ENCODE measurements around the gene STUB1. TPM values are rescaled to one million over a fixed set of nuclear protein-coding genes. Genes with fewer than 3 reads are reported as not detected.
A peak's percentile ranks its signal among the peaks of the same experiment; 100 is the strongest.

The STUB1 gene
- 85.5 and 111 TPM in 2 replicates for total RNA-seq (2014; rRNA removed; shearing (Covaris generic))
- total RNA-seq (2022): 72.4 and 78.6 TPM in 2 replicates
- Bru-seq, nascent RNA: percentile 72 among the genes with signal in this experiment
- percentile 88 among the genes with signal in this experiment for BruChase-seq, experiment 1, labeled RNA remaining after a 6-hour chase
- BruChase-seq, experiment 2, labeled RNA remaining after a 2-hour chase: percentile 82 among the genes with signal in this experiment
- long read RNA-seq, transcript STUB1-201 (7 exons, 1,472 nt): major isoform, 96 of 145 reads
- long read RNA-seq, partial matches to known transcripts: 18 of 145 reads
- long read RNA-seq, other reads (novel, unspliced or antisense): 22 of 145 reads

GRCh38 chr16:679814-680624, at the start of gene STUB1:
TSS of gene STUB1 (plus strand) at chr16:680410. CDS start at chr16:680526, 116 bp downstream.
- Histone ChIP-seq H3K9me2 (ENCODE audit: insufficient read depth, low read length) (no peaks in the 10 kb centered on the region), H3K4me1 (ENCODE audit: insufficient read depth, low read length, poor library complexity, severe bottlenecking) (peaks cover 40% of the 10 kb centered on the region)

GRCh38 chr16:630815-631405, 49.3 kb upstream of the STUB1 start, which contains the start of gene WFIKKN1:
TSS of gene WFIKKN1 (plus strand) at chr16:630985. CDS start at chr16:631254, 269 bp downstream.
- intact Hi-C loops (cut with micrococcal nuclease; ENCODE audit: unreplicated experiment): no loop called here
- Histone ChIP-seq H3K4me1 (ENCODE audit: insufficient read depth, low read length, poor library complexity, severe bottlenecking) (peaks cover 7% of the 10 kb centered on the region), H3K36me3 (ENCODE audit: insufficient read depth, low read length) (peaks cover 8% of the 10 kb centered on the region; the same call in 1 of the 2 replicates), H2AFZ (ENCODE audit: low read length) (no peak within 1 kb of the TSS), H3K9me2 (ENCODE audit: insufficient read depth, low read length) (no peaks in the 10 kb centered on the region), H4K20me1 (ENCODE audit: insufficient read depth, low read length) (no peaks in the 10 kb centered on the region), H3K79me2 (ENCODE audit: insufficient read depth, low read depth, low read length) (peaks cover 8% of the 10 kb centered on the region; the same call in 1 of the 2 replicates), H3K4me3 (ENCODE audit: low read depth, low read length, poor library complexity, severe bottlenecking) (no peak within 1 kb of the TSS), H3K27ac (ENCODE audit: low read depth, low read length, poor library complexity, severe bottlenecking) (no peak within 1 kb of the TSS), H3K9me3 (ENCODE audit: low read length) (no peaks in the 10 kb centered on the region), H3K4me2 (ENCODE audit: low read length) (no peak within 1 kb of the TSS)
- no TSS peak for BruUV-seq (replicated peaks)
- no peak for DNase-seq (ENCODE audit: low spot score)
- ChIA-PET CTCF (ENCODE audit: unreplicated experiment) (no interaction called here), POLR2A (no interaction called here)
- TF ChIP-seq CTCF (conservative IDR thresholded peaks at IDR 0.05; ENCODE audit: low read length) (no peak), EZH2phosphoT487 (IDR thresholded peaks at IDR 0.05; ENCODE audit: borderline replicate concordance, low read depth, low read length) (no peak)

More at GRCh38 chr16:679814-680624, at the start of gene STUB1:
- TF ChIP-seq EZH2phosphoT487 (IDR thresholded peaks at IDR 0.05; ENCODE audit: borderline replicate concordance, low read depth, low read length): no peak
- TF ChIP-seq CTCF (conservative IDR thresholded peaks at IDR 0.05; ENCODE audit: low read length): no peak
- DNase-seq (ENCODE audit: low spot score): peak; percentile 91
- no peak within 1 kb of the TSS for H2AFZ ChIP-seq (ENCODE audit: low read length)
- ChIA-PET POLR2A (interaction anchor here (0.6 to 1.2 kb wide), 2 partner anchors 10 to 264 kb away, joined by 3 to 4 read pairs; no protein-coding TSS in a partner anchor), CTCF (ENCODE audit: unreplicated experiment) (interaction anchor here (1.0 kb wide), 1 partner anchor 10 kb away, joined by 4 read pairs; the partner anchor contains the start of gene WDR24)
- no peaks in the 10 kb centered on the region for H3K9me3 ChIP-seq (ENCODE audit: low read length)
- peak within 1 kb of the TSS; percentile 88 for H3K4me2 ChIP-seq (ENCODE audit: low read length)
- peaks cover 5% of the 10 kb centered on the region; the same call in 1 of the 2 replicates for H4K20me1 ChIP-seq (ENCODE audit: insufficient read depth, low read length)
- peak within 1 kb of the TSS; percentile 63 for H3K27ac ChIP-seq (ENCODE audit: low read depth, low read length, poor library complexity, severe bottlenecking)
- no TSS peak for BruUV-seq (replicated peaks)
- H3K36me3 ChIP-seq (ENCODE audit: insufficient read depth, low read length): peaks cover 27% of the 10 kb centered on the region
- H3K79me2 ChIP-seq (ENCODE audit: insufficient read depth, low read depth, low read length): peaks cover 25% of the 10 kb centered on the region; the same call in 1 of the 2 replicates
- H3K4me3 ChIP-seq (ENCODE audit: low read depth, low read length, poor library complexity, severe bottlenecking): peak within 1 kb of the TSS; percentile 82
- intact Hi-C loops (cut with micrococcal nuclease; ENCODE audit: unreplicated experiment): loop anchor here (1.0 to 5.0 kb wide), 2 partner anchors 12 to 42 kb away; partner anchors contain the start of genes ANTKMT and RHOT2

All from OCI-LY7 (cell line).